ENCODE measurements around the gene MTLN. TPM values are rescaled to one million over a fixed set of nuclear protein-coding genes. Genes with fewer than 3 reads are reported as not detected.
A peak's percentile ranks its signal among the peaks of the same experiment; 100 is the strongest.
"Not testable (repeated sequence)": the region's sequence is repeated elsewhere in the genome, so short reads cannot be mapped to it uniquely, and the experiment has no call there.

The MTLN gene
- total and polyA plus RNA-seq, 2 of the 13 experiments (the other 11 are each of a cell fraction or from before 2014, with no cell fraction given): 37.1 to 50.4 TPM

DNA sequence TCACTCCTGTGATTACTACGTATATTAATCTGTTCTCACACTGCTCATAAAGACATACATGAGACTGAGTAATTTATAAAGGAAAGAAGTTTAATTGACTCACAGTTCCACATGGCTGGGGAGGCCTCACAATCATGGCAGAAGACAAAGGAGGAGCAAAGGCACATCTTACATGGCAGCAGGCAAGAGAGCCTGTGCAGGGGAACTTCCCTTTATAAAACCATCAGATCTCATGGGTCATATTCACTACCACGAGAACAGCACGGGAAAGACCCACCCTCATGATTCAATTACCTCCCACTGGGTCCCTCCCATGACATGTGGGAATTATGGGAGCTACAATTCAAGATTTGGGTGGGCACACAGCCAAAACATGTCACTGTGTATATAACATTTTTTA lies 1.2 kb upstream of the MTLN start:
- H2AFZ ChIP-seq (ENCODE audit: low read length); H3K27ac ChIP-seq (ENCODE audit: extremely low read length, insufficient read depth, low read length); H3K9ac ChIP-seq (ENCODE audit: insufficient read depth, low read depth, low read length); H3K4me2 ChIP-seq (ENCODE audit: low read depth, low read length); DNase-seq (ENCODE audit: low spot score); ATAC-seq; intact Hi-C loops (cut with micrococcal nuclease; ENCODE audit: unreplicated experiment); H3K4me3 ChIP-seq (replicated peaks in 1 of 3; ENCODE audit: insufficient read depth in 1 of 3, low read depth in 2 of 3, low read length in 3 of 3); FAIRE-seq; in situ Hi-C loops (cut with HindIII; ENCODE audit: extremely low pct_ligation_motif_present, low pct_unique_long_range_greater_than_20kb); BruUV-seq (replicated peaks); H3K79me2 ChIP-seq (ENCODE audit: insufficient read depth, low read length); H4K20me1 ChIP-seq (ENCODE audit: insufficient read depth, low read length); CTCF ChIA-PET (ENCODE audit: low intra/inter-chr PET ratio, low total read pairs); H3K4me1 ChIP-seq (ENCODE audit: insufficient read depth, low read length); POLR2A ChIA-PET: not testable (repeated sequence)
- WGBS (ENCODE audit: low lambda C conversion rate): 64% methylated on average over 3 of the region's 3 CpGs
- H3K27me3 ChIP-seq (ENCODE audit: control insufficient read depth in 1 of 2, insufficient read depth in 2 of 2, low read length in 2 of 2): peaks cover 0 to 20% of the 10 kb centered on the region in 2 experiments; a peak in 2 of 5 replicates
- peak; percentile 93; the same call in 1 of the 2 replicates for TF ChIP-seq ZNF431 (CRISPR knock-in tag; IDR thresholded peaks at IDR 0.05; ENCODE audit: borderline replicate concordance, low read depth)
- H3K36me3 ChIP-seq (replicated peaks in 1 of 2; ENCODE audit: control insufficient read depth in 1 of 2, insufficient read depth in 2 of 2, low read length in 2 of 2): peaks cover 3 to 13% of the 10 kb centered on the region in 2 experiments; a peak in 3 of 5 replicates
- peaks cover 12% of the 10 kb centered on the region; the same call in 1 of the 2 replicates for H3K9me3 ChIP-seq (ENCODE audit: low read length)

DNA sequence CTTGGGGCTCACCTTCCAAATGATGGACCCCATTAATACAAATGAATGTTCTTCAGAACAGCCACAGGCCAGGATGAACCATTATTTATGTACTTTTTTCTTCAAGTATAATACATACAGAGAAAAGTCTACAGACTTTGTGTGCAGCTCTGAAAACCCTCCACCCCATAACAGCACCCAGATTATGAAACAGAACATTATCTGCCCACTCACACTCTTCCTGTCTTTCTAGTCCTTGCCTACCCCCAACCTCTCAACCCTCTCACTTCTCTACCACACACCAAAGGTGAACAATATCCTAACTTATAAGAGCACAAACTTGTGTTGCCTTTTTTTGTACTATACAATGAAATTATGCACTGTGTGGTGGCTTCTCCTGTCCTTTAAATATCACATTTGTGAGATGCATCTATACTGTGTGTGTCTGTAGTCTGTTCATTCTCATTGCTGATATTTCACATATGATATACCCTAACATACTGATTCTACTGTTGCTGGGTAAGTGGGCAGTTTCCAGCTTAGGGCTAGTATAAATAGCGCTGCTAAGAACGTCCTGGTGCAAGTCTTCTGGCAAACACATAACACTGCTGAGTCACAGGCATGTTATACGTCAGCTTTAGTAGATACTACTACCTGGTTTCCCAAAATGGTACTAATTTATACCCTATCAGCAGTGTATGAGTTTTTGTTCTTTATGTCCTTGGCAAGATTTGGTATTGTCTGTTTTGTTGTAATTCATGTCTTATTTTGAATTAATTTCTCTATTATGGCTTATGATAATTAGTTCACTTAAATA lies 6.5 kb downstream of the MTLN start:
- no peak overlapping the region for H3K27ac ChIP-seq (ENCODE audit: extremely low read length, insufficient read depth, low read length)
- no peaks in the 10 kb centered on the region; a peak in 1 of 5 replicates for H3K27me3 ChIP-seq (ENCODE audit: control insufficient read depth in 1 of 2, insufficient read depth in 2 of 2, low read length in 2 of 2)
- POLR2A ChIA-PET: no interaction called here
- no peak for FAIRE-seq
- DNase-seq (ENCODE audit: low spot score): no peak
- peaks cover 3 to 13% of the 10 kb centered on the region in 2 experiments; a peak in 2 of 5 replicates for H3K36me3 ChIP-seq (replicated peaks in 1 of 2; ENCODE audit: control insufficient read depth in 1 of 2, insufficient read depth in 2 of 2, low read length in 2 of 2)
- WGBS (ENCODE audit: low lambda C conversion rate): 45% methylated on average over 3 of the region's 3 CpGs
- intact Hi-C loops (cut with micrococcal nuclease; ENCODE audit: unreplicated experiment): no loop called here
- peak overlapping the region; percentile 89 for H3K4me2 ChIP-seq (ENCODE audit: low read depth, low read length)
- H3K4me1 ChIP-seq (ENCODE audit: insufficient read depth, low read length): peaks cover 19% of the 10 kb centered on the region
- H3K9me3 ChIP-seq (ENCODE audit: low read length): no peaks in the 10 kb centered on the region
- in situ Hi-C loops (cut with HindIII; ENCODE audit: extremely low pct_ligation_motif_present, low pct_unique_long_range_greater_than_20kb): no loop called here
- peak overlapping the region in 1 of 3 experiments; percentile 84; a peak in 2 of 6 replicates for H3K4me3 ChIP-seq (replicated peaks in 1 of 3; ENCODE audit: insufficient read depth in 1 of 3, low read depth in 2 of 3, low read length in 3 of 3)
- peak overlapping the region; percentile 91 for H2AFZ ChIP-seq (ENCODE audit: low read length)
- CTCF ChIA-PET (ENCODE audit: low intra/inter-chr PET ratio, low total read pairs): no interaction called here
- BruUV-seq (replicated peaks): no TSS peak
- no peak for ATAC-seq
- H4K20me1 ChIP-seq (ENCODE audit: insufficient read depth, low read length): no peaks in the 10 kb centered on the region
- no peaks in the 10 kb centered on the region for H3K79me2 ChIP-seq (ENCODE audit: insufficient read depth, low read length)
- H3K9ac ChIP-seq (ENCODE audit: insufficient read depth, low read depth, low read length): no peak overlapping the region
- no peak for TF ChIP-seq MTF1 (CRISPR knock-in tag; IDR thresholded peaks at IDR 0.05)
- TF ChIP-seq SOX5 (CRISPR knock-in tag; IDR thresholded peaks at IDR 0.05; ENCODE audit: borderline replicate concordance): no peak
- TF ChIP-seq ZFX (CRISPR knock-in tag; IDR thresholded peaks at IDR 0.05; ENCODE audit: low read depth): no peak
- TF ChIP-seq AGO2 (optimal IDR thresholded peaks at IDR 0.05; ENCODE audit: low read depth, low read length): no peak
- TF ChIP-seq ZNF713 (CRISPR knock-in tag; IDR thresholded peaks at IDR 0.05): no peak
- no peak for TF ChIP-seq MYPOP (CRISPR knock-in tag; IDR thresholded peaks at IDR 0.05)
- TF ChIP-seq, protein P1, sequence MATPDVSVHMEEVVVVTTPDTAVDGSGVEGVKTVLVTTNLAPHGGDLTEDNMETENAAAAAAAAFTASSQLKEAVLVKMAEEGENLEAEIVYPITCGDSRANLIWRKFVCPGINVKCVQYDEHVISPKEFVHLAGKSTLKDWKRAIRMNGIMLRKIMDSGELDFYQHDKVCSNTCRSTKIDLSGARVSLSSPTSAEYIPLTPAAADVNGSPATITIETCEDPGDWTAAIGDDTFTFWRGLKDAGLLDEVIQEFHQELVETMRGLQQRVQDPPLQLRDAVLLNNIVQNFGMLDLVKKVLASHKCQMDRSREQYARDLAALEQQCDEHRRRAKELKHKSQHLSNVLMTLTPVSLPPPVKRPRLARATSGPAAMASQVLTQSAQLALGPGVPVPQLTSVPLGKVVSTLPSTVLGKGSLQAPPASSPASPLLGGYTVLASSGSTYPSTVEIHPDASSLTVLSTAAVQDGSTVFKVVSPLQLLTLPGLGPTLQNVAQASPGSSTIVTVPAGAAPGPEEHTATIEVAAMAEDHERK (CRISPR knock-in tag; IDR thresholded peaks at IDR 0.05; ENCODE audit: low read depth): no peak
- TF ChIP-seq IRF9 (CRISPR knock-in tag; IDR thresholded peaks at IDR 0.05; ENCODE audit: borderline replicate concordance): no peak
- TF ChIP-seq MXD4 (CRISPR knock-in tag; IDR thresholded peaks at IDR 0.05): no peak

Measured in HepG2 (cell line).